Liver (tissue), 9 donors: Measurements from ENCODE around the gene LRMDA. TPM values are rescaled to one million over a fixed set of nuclear protein-coding genes. Genes with fewer than 3 reads are reported as not detected.

Source experiments
- DNase-seq: peaks from one replicate; pipeline ENCODE4 v3.0.0-alpha.2; 2017; ENCODE audit warnings: low spot score
- H3K27ac ChIP-seq, 2 donors: one replicate each; pipeline ENCODE4 v1.7.0; 2013; ENCODE audit warnings: inconsistent platforms in 2 of 2, low read length in 2 of 2, control low read depth in 1 of 2, low read depth in 1 of 2, mild to moderate bottlenecking in 1 of 2
- H3K27me3 ChIP-seq, 4 donors: one replicate each; pipeline versions ENCODE4 v1.6.1 to v1.7.0; 2013; ENCODE audit warnings: low read length in 3 of 4, inconsistent platforms in 1 of 4, mild to moderate bottlenecking in 1 of 4, moderate library complexity in 1 of 4; ENCODE audit not compliant: control insufficient read depth in 4 of 4, insufficient read depth in 4 of 4
- H3K36me3 ChIP-seq, 4 donors: one replicate each; pipeline versions ENCODE4 v1.6.1 to v1.7.0; 2013; ENCODE audit warnings: low read length in 3 of 4, mild to moderate bottlenecking in 3 of 4, low read depth in 1 of 4, moderate library complexity in 1 of 4; ENCODE audit not compliant: control insufficient read depth in 4 of 4, insufficient read depth in 3 of 4
- H3K4me1 ChIP-seq, 4 donors: one replicate each; pipeline versions ENCODE4 v1.6.1 to v1.7.0; 2013; ENCODE audit warnings: low read length in 3 of 4, mild to moderate bottlenecking in 3 of 4, moderate library complexity in 1 of 4; ENCODE audit not compliant: control insufficient read depth in 4 of 4, insufficient read depth in 4 of 4
- H3K4me3 ChIP-seq, 3 donors: one replicate each; pipeline versions ENCODE4 v1.6.1 to v1.7.0; 2013; ENCODE audit warnings: low read length in 3 of 3, control low read depth in 1 of 3, low read depth in 1 of 3, mild to moderate bottlenecking in 1 of 3
- H3K9ac ChIP-seq, 2 donors: one replicate each; pipeline ENCODE4 v1.7.0; 2013; ENCODE audit warnings: low read length in 2 of 2, mild to moderate bottlenecking in 2 of 2, moderate library complexity in 2 of 2, control low read depth in 1 of 2, low read depth in 1 of 2
- H3K9me3 ChIP-seq, 4 donors: one replicate each; pipeline versions ENCODE4 v1.6.1 to v1.7.0; 2013; ENCODE audit warnings: low read length in 3 of 4; ENCODE audit not compliant: control insufficient read depth in 4 of 4
- ATF3 ChIP-seq: IDR thresholded peaks from 2 replicates; pipeline ENCODE4 v1.6.1; 2016; ENCODE audit warnings: antibody characterized with exemption
- CTCF ChIP-seq: fragments of 150-350 bp; IDR thresholded peaks from 2 replicates; pipeline ENCODE4 v1.5.1; 2017; ENCODE audit warnings: improper control_type of control experiment, low read depth, low read length; ENCODE audit not compliant: missing input control
- EGR1 ChIP-seq, 2 donors: IDR thresholded peaks; 2 replicates each; pipeline ENCODE4 v1.6.1; 2016 to 2018; ENCODE audit warnings: antibody characterized with exemption in 2 of 2, low read depth in 2 of 2
- FOXA1 ChIP-seq: IDR thresholded peaks from 2 replicates; pipeline ENCODE4 v1.6.1; 2016; ENCODE audit warnings: antibody characterized with exemption
- FOXA2 ChIP-seq: IDR thresholded peaks from 2 replicates; pipeline ENCODE4 v1.6.1; 2016; ENCODE audit warnings: antibody characterized with exemption
- GABPA ChIP-seq, 2 donors: IDR thresholded peaks in 1 of 2; conservative IDR thresholded peaks in 1 of 2; 2 replicates each; pipeline ENCODE4 v1.6.1; 2016; ENCODE audit warnings: antibody characterized with exemption in 2 of 2, mild to moderate bottlenecking in 1 of 2, moderate library complexity in 1 of 2
- HNF4A ChIP-seq, 2 donors: conservative IDR thresholded peaks; 2 replicates each; pipeline ENCODE4 v1.6.1; 2016; ENCODE audit warnings: antibody characterized with exemption in 2 of 2, mild to moderate bottlenecking in 2 of 2
- HNF4G ChIP-seq: IDR thresholded peaks from 2 replicates; pipeline ENCODE4 v1.6.1; 2016; ENCODE audit warnings: antibody characterized with exemption
- JUND ChIP-seq, 2 donors: IDR thresholded peaks; 2 replicates each; pipeline ENCODE4 v1.6.1; 2016; ENCODE audit warnings: antibody characterized with exemption in 2 of 2
- MAX ChIP-seq: IDR thresholded peaks from 2 replicates; pipeline ENCODE4 v1.6.1; 2016; ENCODE audit warnings: antibody characterized with exemption
- NR2F2 ChIP-seq: IDR thresholded peaks from 2 replicates; pipeline ENCODE4 v1.6.1; 2016; ENCODE audit warnings: antibody characterized with exemption
- RAD21 ChIP-seq, 2 donors: IDR thresholded peaks; 2 replicates each; pipeline ENCODE4 v1.6.1; 2016; ENCODE audit warnings: antibody characterized with exemption in 2 of 2, mild to moderate bottlenecking in 2 of 2
- REST ChIP-seq: IDR thresholded peaks from 2 replicates; pipeline ENCODE4 v1.6.1; 2016; ENCODE audit warnings: antibody characterized with exemption, mild to moderate bottlenecking
- RXRA ChIP-seq, 2 donors: IDR thresholded peaks; 2 replicates each; pipeline ENCODE4 v1.6.1; 2017 to 2018; ENCODE audit warnings: antibody characterized with exemption in 2 of 2, mild to moderate bottlenecking in 1 of 2
- SP1 ChIP-seq: IDR thresholded peaks from 2 replicates; pipeline ENCODE4 v1.6.1; 2018; ENCODE audit warnings: antibody characterized with exemption, mild to moderate bottlenecking
- TAF1 ChIP-seq: conservative IDR thresholded peaks from 2 replicates; pipeline ENCODE4 v1.6.1; 2016; ENCODE audit warnings: antibody characterized with exemption, mild to moderate bottlenecking
- YY1 ChIP-seq: IDR thresholded peaks from 2 replicates; pipeline ENCODE4 v1.6.1; 2016; ENCODE audit warnings: antibody characterized with exemption, mild to moderate bottlenecking
- ZBTB33 ChIP-seq: IDR thresholded peaks from 2 replicates; pipeline ENCODE4 v1.6.1; 2016; ENCODE audit warnings: antibody characterized with exemption
- WGBS: extraction: QIAGEN DNeasy Blood & Tissue Kit; methylation state at CpG from one replicate; pipeline ENCODE4 v1.1.7; 2013; 5-methylcytosine and 5-hydroxymethylcytosine counted together
- polyA plus RNA-seq, 2 donors: library from polyadenylated mRNA; stranded (reverse) in 1 of 2; unstranded in 1 of 2; fragments of 200-250 nt in 1 of 2; fragments of >200 nt in 1 of 2; fragmentation: Nextera tagmentation in 1 of 2; extraction: Ambion mirVana in 1 of 2; gene quantifications; one replicate each; pipeline versions ENCODE4 v1.2.1 to v1.2.3, GENCODE V29; 2013 to 2015
- total RNA-seq, 2 donors: library from RNA; depleted of rRNA; stranded (reverse); fragments of >200 nt; gene quantifications; one replicate each; pipeline ENCODE4 v1.2.3, GENCODE V29; 2014
- donor health status: healthy.
- donor health status: healthy.
- donor health status: healthy.
- donor health status: healthy.
- donor health status: healthy.

LRMDA gene
- total and polyA plus RNA-seq, 4 donors, result 7.9 to 15.8 (median 11.3) TPM

- Histone ChIP-seq H3K36me3 (no peaks in the 10 kb centered on the region), H3K9ac (no peak overlapping the region), H3K27me3 (no peaks in the 10 kb centered on the region), H3K9me3 (no peaks in the 10 kb centered on the region), H3K27ac (no peak overlapping the region), H3K4me1 (peaks cover 0 to 7% (median 3%) of the 10 kb centered on the region in 4 donors), H3K4me3 (no peak overlapping the region)
- 93% methylated on average over 3 of the region's 3 CpGs for WGBS
- no peak for TF ChIP-seq CTCF
- no peak for TF ChIP-seq NR2F2
- TF ChIP-seq YY1, result no peak
- no peak for TF ChIP-seq ZBTB33
- no peak for TF ChIP-seq MAX
- TF ChIP-seq ATF3, result no peak
- TF ChIP-seq RXRA (IDR thresholded peaks at IDR 0.05), result no peak
- no peak for TF ChIP-seq HNF4A (conservative IDR thresholded peaks at IDR 0.05)
- no peak for TF ChIP-seq FOXA1
- TF ChIP-seq JUND (IDR thresholded peaks at IDR 0.05), result no peak
- no peak for TF ChIP-seq REST
- no peak for TF ChIP-seq FOXA2
- TF ChIP-seq SP1, result no peak
- TF ChIP-seq HNF4G, result no peak
- TF ChIP-seq TAF1, result no peak
- TF ChIP-seq RAD21 (IDR thresholded peaks at IDR 0.05), result no peak
- TF ChIP-seq GABPA (IDR thresholded peaks at IDR 0.05 in 1 of 2, conservative IDR thresholded peaks at IDR 0.05 in 1 of 2), result no peak
- no peak for TF ChIP-seq EGR1 (IDR thresholded peaks at IDR 0.05; ENCODE audit: low read depth in 2 of 2)
- DNase-seq, result no peak
These were observed 285.1 kb downstream of the LRMDA start for GRCh38 chr10:75716506-75716905.
